Measurements from ENCODE around the gene SEMA3D.

- TF ChIP-seq JUND (IDR thresholded peaks at IDR 0.05; ENCODE audit: borderline replicate concordance, low read depth, low read length) (no peak), JUND (tag; IDR thresholded peaks at IDR 0.05; ENCODE audit: borderline replicate concordance, low read depth, low read length) (no peak), EP300 (IDR thresholded peaks at IDR 0.05; ENCODE audit: low read length) (no peak), ZBTB33 (CRISPR knock-in tag; IDR thresholded peaks at IDR 0.05) (no peak), PYGO2 (tag; IDR thresholded peaks at IDR 0.05) (no peak), ZNF133 (CRISPR knock-in tag; IDR thresholded peaks at IDR 0.05) (no peak), PTRF (tag; IDR thresholded peaks at IDR 0.05) (no peak), SIN3A (IDR thresholded peaks at IDR 0.05; ENCODE audit: borderline replicate concordance in 2 of 2, control insufficient read depth in 1 of 2, low read depth in 2 of 2, low read length in 2 of 2) (no peak), CEBPG (CRISPR knock-in tag; IDR thresholded peaks at IDR 0.05) (no peak), CEBPG (tag; conservative IDR thresholded peaks at IDR 0.05 in 1 of 2, IDR thresholded peaks at IDR 0.05 in 1 of 2) (no peak)
- TF ChIP-seq, protein P1, sequence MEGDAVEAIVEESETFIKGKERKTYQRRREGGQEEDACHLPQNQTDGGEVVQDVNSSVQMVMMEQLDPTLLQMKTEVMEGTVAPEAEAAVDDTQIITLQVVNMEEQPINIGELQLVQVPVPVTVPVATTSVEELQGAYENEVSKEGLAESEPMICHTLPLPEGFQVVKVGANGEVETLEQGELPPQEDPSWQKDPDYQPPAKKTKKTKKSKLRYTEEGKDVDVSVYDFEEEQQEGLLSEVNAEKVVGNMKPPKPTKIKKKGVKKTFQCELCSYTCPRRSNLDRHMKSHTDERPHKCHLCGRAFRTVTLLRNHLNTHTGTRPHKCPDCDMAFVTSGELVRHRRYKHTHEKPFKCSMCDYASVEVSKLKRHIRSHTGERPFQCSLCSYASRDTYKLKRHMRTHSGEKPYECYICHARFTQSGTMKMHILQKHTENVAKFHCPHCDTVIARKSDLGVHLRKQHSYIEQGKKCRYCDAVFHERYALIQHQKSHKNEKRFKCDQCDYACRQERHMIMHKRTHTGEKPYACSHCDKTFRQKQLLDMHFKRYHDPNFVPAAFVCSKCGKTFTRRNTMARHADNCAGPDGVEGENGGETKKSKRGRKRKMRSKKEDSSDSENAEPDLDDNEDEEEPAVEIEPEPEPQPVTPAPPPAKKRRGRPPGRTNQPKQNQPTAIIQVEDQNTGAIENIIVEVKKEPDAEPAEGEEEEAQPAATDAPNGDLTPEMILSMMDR (IDR thresholded peaks at IDR 0.05 in 2 of 3, conservative IDR thresholded peaks at IDR 0.05 in 1 of 3; ENCODE audit: insufficient read depth in 2 of 3, low read depth in 1 of 3, low read length in 3 of 3): peak in 2 of 3 experiments; percentile 19 to 59; a peak in 4 of 6 replicates
These were observed 156.0 kb downstream of the SEMA3D start for GRCh38 chr7:85030893-85031292.

Data from K562 (cell line).